Tibial artery (tissue), 4 donors: ENCODE results near the gene MMP1.

Experiments used
- DNase-seq, 2 donors: peaks; one replicate each; pipeline ENCODE4 v3.0.0-alpha.2; 2019
- H3K27ac ChIP-seq, 2 donors: fragments of 200-600 bp; sonication (generic) in 1 of 2; 1 replicate in 1 of 2; 2 replicates in 1 of 2; pipeline ENCODE4 v1.5.1; 2018 to 2019; ENCODE audit warnings: mild to moderate bottlenecking in 1 of 2
- H3K27me3 ChIP-seq, 2 donors: fragments of 200-600 bp; sonication (generic) in 1 of 2; one replicate each; pipeline versions ENCODE4 v1.5.1 to v1.6.0; 2016 to 2019
- H3K36me3 ChIP-seq, 3 donors: fragments of 200-600 bp; sonication (generic) in 2 of 3; one replicate each; pipeline ENCODE4 v1.5.1; 2016 to 2019; ENCODE audit warnings: mild to moderate bottlenecking in 2 of 3
- H3K4me1 ChIP-seq, 4 donors: fragments of 200-600 bp; sonication (generic) in 2 of 4; 1 replicate in 3 of 4; 2 replicates in 1 of 4; pipeline ENCODE4 v1.5.1; 2016 to 2019
- H3K4me3 ChIP-seq, 2 donors: fragments of 200-600 bp; sonication (generic) in 1 of 2; 1 replicate in 1 of 2; 2 replicates in 1 of 2; pipeline ENCODE4 v1.5.1; 2018 to 2019; ENCODE audit warnings: mild to moderate bottlenecking in 2 of 2
- H3K9me3 ChIP-seq, 3 donors: fragments of 200-600 bp; sonication (generic) in 1 of 3; one replicate each; pipeline ENCODE4 v1.5.1; 2016 to 2019
- intact Hi-C: fragments of 100-400 bp; cut with DNase I; formaldehyde crosslinking; loops from one replicate; pipeline ENCODE4 v1.15.0; 2023; ENCODE audit warnings: low total_unique reads
- TF ChIP-seq, protein P1 (sequence below), 2 experiments: fragments of 200-600 bp in 1 of 2; fragments of 450-650 bp in 1 of 2; IDR thresholded peaks; one replicate each; pipeline ENCODE4 v1.5.1; 2017 to 2019; ENCODE audit warnings: antibody characterized with exemption in 2 of 2, mild to moderate bottlenecking in 1 of 2, moderate library complexity in 1 of 2

MMP1 gene

DNA sequence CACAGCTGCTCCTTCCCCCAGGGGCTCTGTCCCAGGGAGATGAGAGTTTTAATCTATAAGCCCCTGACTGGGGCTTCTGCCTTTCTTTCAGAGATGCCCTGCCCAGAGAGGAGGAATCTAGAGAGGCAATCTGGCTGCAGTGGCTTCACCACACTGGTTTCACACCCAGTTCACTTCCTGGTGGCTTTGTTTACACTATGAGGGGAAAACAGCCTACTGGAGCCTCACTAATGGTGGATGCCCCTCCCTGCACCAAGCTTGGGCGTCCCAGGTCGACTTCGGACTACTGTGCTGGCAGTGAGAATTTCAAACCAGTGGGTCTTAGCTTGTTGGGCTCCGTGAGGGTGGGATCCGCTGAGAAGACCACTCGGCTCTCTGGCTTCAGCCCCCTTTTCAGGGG is 21.5 kb upstream of the MMP1 start:
- Histone ChIP-seq H3K4me1 (no peaks in the 10 kb centered on the region), H3K4me3 (no peak overlapping the region), H3K36me3 (no peaks in the 10 kb centered on the region), H3K27me3 (no peaks in the 10 kb centered on the region), H3K27ac (no peak overlapping the region), H3K9me3 (peaks cover 0 to 2% (median 0%) of the 10 kb centered on the region in 3 donors)
- no peak for DNase-seq
- TF ChIP-seq, protein P1, sequence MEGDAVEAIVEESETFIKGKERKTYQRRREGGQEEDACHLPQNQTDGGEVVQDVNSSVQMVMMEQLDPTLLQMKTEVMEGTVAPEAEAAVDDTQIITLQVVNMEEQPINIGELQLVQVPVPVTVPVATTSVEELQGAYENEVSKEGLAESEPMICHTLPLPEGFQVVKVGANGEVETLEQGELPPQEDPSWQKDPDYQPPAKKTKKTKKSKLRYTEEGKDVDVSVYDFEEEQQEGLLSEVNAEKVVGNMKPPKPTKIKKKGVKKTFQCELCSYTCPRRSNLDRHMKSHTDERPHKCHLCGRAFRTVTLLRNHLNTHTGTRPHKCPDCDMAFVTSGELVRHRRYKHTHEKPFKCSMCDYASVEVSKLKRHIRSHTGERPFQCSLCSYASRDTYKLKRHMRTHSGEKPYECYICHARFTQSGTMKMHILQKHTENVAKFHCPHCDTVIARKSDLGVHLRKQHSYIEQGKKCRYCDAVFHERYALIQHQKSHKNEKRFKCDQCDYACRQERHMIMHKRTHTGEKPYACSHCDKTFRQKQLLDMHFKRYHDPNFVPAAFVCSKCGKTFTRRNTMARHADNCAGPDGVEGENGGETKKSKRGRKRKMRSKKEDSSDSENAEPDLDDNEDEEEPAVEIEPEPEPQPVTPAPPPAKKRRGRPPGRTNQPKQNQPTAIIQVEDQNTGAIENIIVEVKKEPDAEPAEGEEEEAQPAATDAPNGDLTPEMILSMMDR (IDR thresholded peaks at IDR 0.05): no peak
- intact Hi-C loops: no loop called here

DNA sequence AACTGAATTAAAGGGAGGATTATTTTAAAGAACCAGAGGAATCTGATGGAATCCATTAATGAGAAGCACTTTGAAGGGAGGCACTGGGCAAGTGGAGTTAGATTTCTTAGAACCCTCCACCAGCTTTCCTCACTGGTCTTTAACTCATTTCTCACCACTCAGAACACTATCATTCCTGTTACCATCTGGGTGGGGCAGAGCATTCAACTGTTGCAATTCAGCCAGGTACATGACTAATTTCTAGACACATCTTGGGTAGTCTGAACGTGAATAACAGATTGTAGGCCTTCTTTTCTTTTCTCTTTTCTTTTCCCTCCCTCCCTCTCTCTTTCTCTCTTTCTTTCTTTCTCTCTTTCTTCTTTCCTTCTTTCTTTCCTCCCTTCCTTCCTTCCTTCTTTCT is 15.5 kb upstream of the MMP1 start:
- intact Hi-C loops: no loop called here

DNA sequence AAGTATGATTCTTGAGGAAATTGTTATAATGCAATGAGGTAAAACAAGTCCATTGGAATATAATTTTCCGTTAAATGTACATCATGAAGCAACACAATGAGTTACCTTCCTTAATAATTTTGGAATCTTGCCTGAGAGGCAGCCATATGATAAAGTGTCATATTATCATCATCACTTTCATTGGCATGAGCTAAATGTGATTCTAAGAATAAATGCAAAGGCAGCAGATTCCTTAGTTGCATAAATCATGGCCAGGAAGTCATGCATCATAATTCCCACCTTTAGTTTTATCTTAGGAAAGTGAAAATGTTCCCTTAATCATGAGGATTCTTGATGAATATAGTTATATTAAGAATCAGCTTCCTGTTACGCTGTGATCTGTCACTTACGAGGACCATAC is 14.2 kb upstream of the MMP1 start:
- Histone ChIP-seq H3K27me3 (no peaks in the 10 kb centered on the region), H3K4me3 (no peak overlapping the region), H3K9me3 (peaks cover 0 to 2% (median 0%) of the 10 kb centered on the region in 3 donors), H3K4me1 (no peaks in the 10 kb centered on the region), H3K27ac (no peak overlapping the region), H3K36me3 (no peaks in the 10 kb centered on the region)
- DNase-seq: no peak
- intact Hi-C loops: no loop called here
- TF ChIP-seq, protein P1 (IDR thresholded peaks at IDR 0.05): no peak

More for the DNA sequence above, 15.5 kb upstream of the MMP1 start:
- DNase-seq: no peak
- H3K4me3 ChIP-seq: no peak overlapping the region
- TF ChIP-seq, protein P1 (IDR thresholded peaks at IDR 0.05): no peak
- no peaks in the 10 kb centered on the region for H3K36me3 ChIP-seq
- no peaks in the 10 kb centered on the region for H3K27me3 ChIP-seq
- peaks cover 0 to 2% (median 0%) of the 10 kb centered on the region in 3 donors for H3K9me3 ChIP-seq
- H3K4me1 ChIP-seq: no peaks in the 10 kb centered on the region
- H3K27ac ChIP-seq: no peak overlapping the region

DNA sequence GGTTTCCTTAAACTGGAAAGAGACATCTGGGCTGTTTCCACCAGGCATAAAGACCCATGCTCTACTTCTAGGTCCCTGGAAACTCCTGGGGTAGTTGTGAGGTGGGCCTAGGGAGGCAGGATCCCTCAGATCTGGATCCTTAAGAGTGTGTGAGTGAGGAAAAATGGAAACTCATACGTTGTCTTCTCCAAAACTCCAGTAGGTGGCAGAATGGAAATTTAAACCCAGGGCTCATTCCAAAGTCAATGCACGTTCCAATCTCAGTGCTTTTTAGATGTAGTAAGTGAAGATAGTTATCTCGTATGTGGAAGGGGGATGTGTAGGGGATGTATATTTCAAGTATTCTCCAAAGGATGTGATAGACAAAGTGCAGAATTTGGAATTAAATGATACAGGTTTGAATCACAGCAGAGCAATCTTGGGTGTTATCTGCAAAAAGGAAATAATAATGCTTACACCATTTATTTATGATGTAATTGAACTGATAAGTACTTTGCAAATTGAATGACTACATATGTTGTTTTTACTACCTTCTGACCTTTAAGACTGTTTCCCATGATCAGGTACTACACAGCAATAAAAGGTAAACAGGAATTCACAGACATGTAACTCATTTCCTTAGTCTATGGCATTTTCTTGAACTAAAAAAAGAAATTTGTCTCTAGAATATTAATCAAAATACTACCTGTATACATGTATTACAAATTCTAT is 13.1 kb upstream of the MMP1 start:
- TF ChIP-seq, protein P1 (IDR thresholded peaks at IDR 0.05): peak in 1 of 2 experiments; percentile 17
- H3K9me3 ChIP-seq: no peaks in the 10 kb centered on the region

DNA sequence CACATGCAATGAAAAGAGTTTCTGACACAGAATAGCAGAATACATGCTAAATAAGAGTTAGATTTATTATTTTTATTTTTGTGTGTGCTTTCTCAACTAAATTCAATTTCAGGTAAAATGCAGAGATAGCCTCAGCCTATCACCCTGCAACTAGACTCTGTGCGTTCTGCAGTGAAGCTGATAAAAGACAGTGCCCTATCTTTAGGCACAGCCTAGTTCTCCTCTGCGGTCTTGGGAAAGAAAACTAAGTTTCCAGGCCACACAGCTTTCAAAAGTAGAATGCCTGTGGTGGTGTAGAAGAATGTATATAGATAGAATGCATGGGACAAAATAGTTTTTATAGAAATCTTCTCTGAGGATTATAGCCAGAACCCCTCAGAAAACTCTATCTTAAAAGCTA is 12.0 kb upstream of the MMP1 start:
- intact Hi-C loops: no loop called here

More for the DNA sequence above, 13.1 kb upstream of the MMP1 start:
- Histone ChIP-seq H3K27ac (no peak overlapping the region), H3K36me3 (no peaks in the 10 kb centered on the region), H3K4me3 (no peak overlapping the region), H3K27me3 (no peaks in the 10 kb centered on the region), H3K4me1 (no peaks in the 10 kb centered on the region)
- DNase-seq: no peak
- intact Hi-C loops: no loop called here

More for the DNA sequence above, 12.0 kb upstream of the MMP1 start:
- no peaks in the 10 kb centered on the region for H3K27me3 ChIP-seq
- H3K4me3 ChIP-seq: no peak overlapping the region
- no peaks in the 10 kb centered on the region for H3K36me3 ChIP-seq
- no peak for DNase-seq
- no peak overlapping the region for H3K27ac ChIP-seq
- H3K4me1 ChIP-seq: no peaks in the 10 kb centered on the region
- TF ChIP-seq, protein P1 (IDR thresholded peaks at IDR 0.05): no peak
- no peaks in the 10 kb centered on the region for H3K9me3 ChIP-seq
